ENCODE measurements around the gene CMTM4. TPM values are rescaled to one million over a fixed set of nuclear protein-coding genes. Genes with fewer than 3 reads are reported as not detected.
A peak's percentile ranks its signal among the peaks of the same experiment; 100 is the strongest.

CMTM4 gene
- total RNA-seq, 1 donor from 2014 or later: 82.3 TPM

DNA sequence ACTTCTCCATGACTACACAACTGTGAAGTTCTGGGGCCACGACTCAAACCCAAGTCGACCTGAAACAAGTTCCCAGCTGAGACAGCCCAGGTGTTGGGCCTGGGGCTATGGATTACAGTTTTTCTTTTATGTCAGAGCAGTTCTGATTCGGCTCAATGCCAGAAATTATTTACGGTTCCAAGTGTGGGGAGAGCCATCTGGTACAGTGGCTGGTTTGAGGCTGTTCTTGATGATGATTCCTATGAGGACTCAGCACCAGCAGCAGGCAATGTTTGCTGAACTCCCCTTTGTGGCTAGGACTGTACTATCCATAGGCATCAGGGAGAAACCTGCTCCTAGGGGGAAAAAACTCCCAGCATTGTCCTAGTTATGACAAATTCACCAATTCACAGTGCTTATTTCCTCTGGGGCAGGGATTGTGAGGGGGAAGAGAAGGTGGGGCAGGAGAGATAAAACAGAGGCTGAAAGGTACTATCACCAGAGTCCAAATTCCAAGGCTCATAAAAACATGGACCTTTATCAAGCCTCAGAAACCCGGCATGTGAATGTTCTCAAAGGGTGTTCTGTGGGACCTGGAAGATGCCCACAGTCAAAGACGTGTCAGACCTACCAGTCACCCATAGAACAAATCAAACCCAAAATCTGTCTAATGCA is 18.2 kb upstream of the CMTM4 start:
- TF ChIP-seq CTCF (IDR thresholded peaks at IDR 0.05; ENCODE audit: unreplicated experiment): no peak
- Mint-ChIP-seq H3K27me3 (no peaks in the 10 kb centered on the region), H3K4me3 (ENCODE audit: low read depth) (no peak overlapping the region), H3K36me3 (ENCODE audit: insufficient read depth) (peaks cover 4% of the 10 kb centered on the region), H3K27ac (peak overlapping the region; percentile 76), H3K4me1 (ENCODE audit: low read depth) (peaks cover 4% of the 10 kb centered on the region), H3K9me3 (ENCODE audit: low read depth) (peaks cover 5% of the 10 kb centered on the region)
- no peak for DNase-seq (ENCODE audit: low spot score, unreplicated experiment)

- H3K4me3 Mint-ChIP-seq (ENCODE audit: low read depth): no peak overlapping the region
- H3K4me1 Mint-ChIP-seq (ENCODE audit: low read depth): peaks cover 4% of the 10 kb centered on the region
- TF ChIP-seq CTCF (IDR thresholded peaks at IDR 0.05; ENCODE audit: unreplicated experiment): no peak
- peaks cover 3% of the 10 kb centered on the region for H3K36me3 Mint-ChIP-seq (ENCODE audit: insufficient read depth)
- H3K9me3 Mint-ChIP-seq (ENCODE audit: low read depth): peaks cover 5% of the 10 kb centered on the region
- DNase-seq (ENCODE audit: low spot score, unreplicated experiment): no peak
- H3K27ac Mint-ChIP-seq: no peak overlapping the region
- no peaks in the 10 kb centered on the region for H3K27me3 Mint-ChIP-seq
These were observed 17.5 kb upstream of the CMTM4 start for GRCh38 chr16:66714062-66714461.

- Mint-ChIP-seq H3K9me3 (ENCODE audit: low read depth) (peaks cover 5% of the 10 kb centered on the region), H3K27me3 (peaks cover 4% of the 10 kb centered on the region)
- no peak for TF ChIP-seq CTCF (IDR thresholded peaks at IDR 0.05; ENCODE audit: unreplicated experiment)
These were observed 16.5 kb upstream of the CMTM4 start for GRCh38 chr16:66713076-66713475.

GRCh38 chr16:66712512-66712911 is 16.0 kb upstream of the CMTM4 start:
- peaks cover 6% of the 10 kb centered on the region for H3K27me3 Mint-ChIP-seq
- TF ChIP-seq CTCF (IDR thresholded peaks at IDR 0.05; ENCODE audit: unreplicated experiment): no peak

More at GRCh38 chr16:66713076-66713475, 16.5 kb upstream of the CMTM4 start:
- Mint-ChIP-seq H3K4me3 (ENCODE audit: low read depth) (no peak overlapping the region), H3K4me1 (ENCODE audit: low read depth) (peaks cover 4% of the 10 kb centered on the region), H3K27ac (no peak overlapping the region), H3K36me3 (ENCODE audit: insufficient read depth) (peaks cover 3% of the 10 kb centered on the region)
- DNase-seq (ENCODE audit: low spot score, unreplicated experiment): no peak

GRCh38 chr16:66711581-66711980 is 15.0 kb upstream of the CMTM4 start:
- Mint-ChIP-seq H3K4me1 (ENCODE audit: low read depth) (peaks cover 7% of the 10 kb centered on the region), H3K36me3 (ENCODE audit: insufficient read depth) (peaks cover 3% of the 10 kb centered on the region), H3K9me3 (ENCODE audit: low read depth) (peaks cover 5% of the 10 kb centered on the region), H3K27me3 (peaks cover 9% of the 10 kb centered on the region), H3K27ac (no peak overlapping the region), H3K4me3 (ENCODE audit: low read depth) (no peak overlapping the region)
- no peak for DNase-seq (ENCODE audit: low spot score, unreplicated experiment)
- no peak for TF ChIP-seq CTCF (IDR thresholded peaks at IDR 0.05; ENCODE audit: unreplicated experiment)

More at GRCh38 chr16:66712512-66712911, 16.0 kb upstream of the CMTM4 start:
- H3K4me3 Mint-ChIP-seq (ENCODE audit: low read depth): no peak overlapping the region
- H3K4me1 Mint-ChIP-seq (ENCODE audit: low read depth): peaks cover 4% of the 10 kb centered on the region
- no peak for DNase-seq (ENCODE audit: low spot score, unreplicated experiment)
- H3K27ac Mint-ChIP-seq: peak overlapping the region; percentile 83
- H3K9me3 Mint-ChIP-seq (ENCODE audit: low read depth): peaks cover 5% of the 10 kb centered on the region
- H3K36me3 Mint-ChIP-seq (ENCODE audit: insufficient read depth): peaks cover 3% of the 10 kb centered on the region

All from progenitor cell of endocrine pancreas (in vitro differentiated cells).